A375 (cell line): Measurements from ENCODE around the gene ASB5. TPM values are rescaled to one million over a fixed set of nuclear protein-coding genes. Genes with fewer than 3 reads are reported as not detected.

Source experiments
- total RNA-seq: library from RNA; depleted of rRNA; stranded (reverse); fragments of >200 nt; shearing (Covaris generic); gene quantifications from 2 replicates; pipeline ENCODE4 v1.2.3, GENCODE V29; 2014; rRNA removed

ASB5 gene, protein sequence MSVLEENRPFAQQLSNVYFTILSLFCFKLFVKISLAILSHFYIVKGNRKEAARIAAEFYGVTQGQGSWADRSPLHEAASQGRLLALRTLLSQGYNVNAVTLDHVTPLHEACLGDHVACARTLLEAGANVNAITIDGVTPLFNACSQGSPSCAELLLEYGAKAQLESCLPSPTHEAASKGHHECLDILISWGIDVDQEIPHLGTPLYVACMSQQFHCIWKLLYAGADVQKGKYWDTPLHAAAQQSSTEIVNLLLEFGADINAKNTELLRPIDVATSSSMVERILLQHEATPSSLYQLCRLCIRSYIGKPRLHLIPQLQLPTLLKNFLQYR
- total RNA-seq: not detected in 2 replicates

DNA sequence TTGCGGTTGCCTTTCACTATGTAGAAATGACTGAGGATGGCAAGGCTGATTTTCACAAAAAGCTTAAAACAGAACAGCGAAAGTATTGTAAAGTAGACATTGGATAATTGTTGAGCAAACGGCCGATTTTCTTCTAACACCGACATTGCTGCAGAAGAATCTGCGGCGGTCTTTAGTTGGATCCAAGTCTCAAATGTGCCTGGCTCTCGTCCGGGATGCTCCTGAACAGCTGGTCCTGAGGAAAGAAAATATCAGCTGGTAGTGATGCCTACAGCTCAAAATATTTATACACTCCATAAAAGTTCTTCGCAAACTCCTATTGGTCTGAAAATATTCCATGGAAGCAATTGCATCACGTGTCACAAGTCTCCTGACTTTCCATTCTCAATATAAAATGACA is at the start of gene ASB5:
Gene ASB5, minus strand, starts transcription at position 260 of the 400 bp plus-strand sequence. Its CDS starts 114 bp downstream, at position 146.

GRCh38 chr4:176195184-176195978 is 73.6 kb downstream of the ASB5 start, which contains the start of gene SPATA4:
SPATA4 (minus strand) TSS chr4:176195585; CDS start chr4:176195562, 23 bp downstream.

Other genes starting within 250 kb of the ASB5 start
- 3.7 and 4.3 TPM in 2 replicates for gene WDR17, start 203.4 kb downstream of the ASB5 start, total RNA-seq
- 0.05 and 0.30 TPM in 2 replicates for gene SPATA4, start 73.6 kb downstream of the ASB5 start, total RNA-seq
- gene SPCS3, start 50.7 kb upstream of the ASB5 start, total RNA-seq: 59.4 and 85.6 TPM in 2 replicates